Transverse colon (tissue), 4 donors: ENCODE data around the gene ZACN.

ENCODE experiments used
- CTCF ChIP-seq, 5 experiments: fragments of 200-600 bp in 3 of 5; fragments of 450-650 bp in 2 of 5; sonication (generic) in 3 of 5; IDR thresholded peaks; 1 replicate in 2 of 5; 2 replicates in 3 of 5; pipeline ENCODE4 v1.5.1; 2016 to 2017; ENCODE audit warnings: antibody characterized with exemption in 5 of 5, inconsistent platforms in 3 of 5, mild to moderate bottlenecking in 2 of 5, moderate library complexity in 1 of 5
- EP300 ChIP-seq: sonication (generic); formaldehyde crosslinking; IDR thresholded peaks from one replicate; pipeline ENCODE4 v1.6.1; 2017; ENCODE audit warnings: antibody characterized with exemption, low read depth
- POLR2A ChIP-seq: fragments of 450-650 bp; IDR thresholded peaks from one replicate; pipeline ENCODE4 v1.6.1; 2016; ENCODE audit warnings: antibody characterized with exemption, mild to moderate bottlenecking, moderate library complexity
- POLR2AphosphoS5 ChIP-seq, 3 donors: sonication (generic); formaldehyde crosslinking; IDR thresholded peaks; one replicate each; pipeline ENCODE4 v1.6.1; 2016; ENCODE audit warnings: antibody characterized with exemption in 3 of 3

- TF ChIP-seq CTCF (IDR thresholded peaks at IDR 0.05), result no peak
- TF ChIP-seq POLR2A, result no peak
- no peak for TF ChIP-seq EP300
- no peak for TF ChIP-seq POLR2AphosphoS5 (IDR thresholded peaks at IDR 0.05)
Observed at GRCh38 chr17:76050538-76051467, 28.2 kb upstream of the ZACN start.
